GM19463 (cell line): ENCODE results near the gene RBM20.

Experiments
- ATAC-seq: cut with Tn5 transposase; IDR thresholded peaks from one replicate; pipeline ENCODE4 v1.9.1; 2021; ENCODE audit warnings: mild to moderate bottlenecking, moderate library complexity; ENCODE audit not compliant: unreplicated experiment

Gene RBM20

DNA sequence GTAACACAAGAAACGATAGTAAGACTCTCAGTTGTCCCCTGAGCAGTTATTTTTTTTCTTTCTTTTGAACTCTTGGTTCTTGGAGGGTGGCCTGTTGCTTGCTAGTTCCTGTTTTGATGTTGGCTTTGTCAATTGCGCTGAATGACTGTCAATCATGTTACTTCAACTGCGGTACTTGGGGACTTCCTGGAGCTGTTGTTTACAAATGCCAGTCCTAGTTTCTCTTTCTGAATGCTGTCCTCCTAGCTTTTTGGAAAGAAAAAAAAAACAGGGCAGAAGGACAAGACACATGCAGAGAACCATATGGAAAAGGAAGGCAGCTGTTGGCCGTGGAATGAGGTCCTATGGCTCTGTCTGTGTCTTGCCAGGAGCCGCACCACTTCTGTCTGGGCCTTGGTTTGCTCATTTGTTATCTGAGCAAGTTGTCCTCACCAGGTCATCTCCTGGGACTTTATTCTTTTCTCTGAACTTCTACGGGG, 220.6 kb downstream of the RBM20 start:
- peak; percentile 48 for ATAC-seq

DNA sequence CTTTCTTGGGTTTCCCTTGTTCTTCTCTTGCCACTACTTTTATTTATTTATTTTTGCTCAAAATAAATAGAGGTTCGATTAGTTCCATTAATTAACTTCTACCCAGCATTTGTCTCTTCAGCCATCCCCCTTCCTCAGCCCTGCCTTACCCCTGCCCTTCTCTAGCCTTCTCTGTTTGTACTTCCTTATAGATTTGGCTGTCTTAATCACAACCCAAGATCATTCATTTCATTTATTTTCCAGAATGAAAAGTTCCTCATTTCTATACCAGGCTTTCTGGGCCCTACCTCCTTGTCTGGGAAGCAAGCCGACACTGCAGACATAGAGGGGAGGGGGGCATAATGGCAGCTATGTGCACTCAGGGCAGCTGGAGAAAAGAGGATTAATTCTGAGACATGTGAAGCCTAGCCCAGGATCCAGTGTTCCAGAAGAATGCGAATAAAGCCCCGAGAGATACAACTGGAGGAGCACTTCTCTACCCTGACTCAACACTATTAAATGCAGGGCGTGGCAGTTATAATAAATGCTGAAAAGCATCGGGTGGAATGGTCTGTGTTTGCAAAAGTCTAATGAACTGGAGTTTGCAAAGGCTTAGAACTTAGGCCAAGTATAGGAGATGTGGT, 221.2 kb downstream of the RBM20 start:
- no peak for ATAC-seq

DNA sequence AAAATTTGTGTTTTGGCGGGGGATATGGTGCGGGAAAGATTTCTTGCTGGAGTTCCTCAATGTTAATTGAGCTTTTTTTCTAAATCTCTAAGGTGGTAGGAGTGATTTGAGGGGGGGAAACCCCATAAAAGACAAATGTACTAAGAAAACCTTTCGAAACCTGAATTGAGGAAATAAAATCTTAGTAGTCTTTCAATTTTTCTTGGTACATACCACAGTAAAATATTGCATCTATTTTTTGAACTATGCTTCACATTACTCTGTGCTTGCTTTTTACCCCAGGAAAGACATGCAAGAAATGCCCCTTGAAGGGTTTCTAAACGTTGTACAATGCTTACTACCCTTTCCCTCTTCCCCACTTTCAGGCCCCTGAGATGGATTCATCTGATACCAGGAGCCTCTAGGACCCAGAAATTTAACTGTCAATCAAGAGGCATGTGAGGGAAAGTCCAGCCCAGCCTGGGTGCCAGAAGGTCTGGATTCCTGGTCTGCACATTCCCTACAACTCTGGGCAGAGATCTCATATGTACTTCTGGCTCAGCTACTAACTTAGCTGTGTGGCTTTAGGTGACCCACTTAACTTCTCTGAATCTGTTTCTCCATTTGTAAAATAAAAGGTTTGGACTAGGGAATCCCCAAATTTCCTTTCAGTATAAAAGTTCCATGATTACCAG, 221.8 kb downstream of the RBM20 start:
- no peak for ATAC-seq

DNA sequence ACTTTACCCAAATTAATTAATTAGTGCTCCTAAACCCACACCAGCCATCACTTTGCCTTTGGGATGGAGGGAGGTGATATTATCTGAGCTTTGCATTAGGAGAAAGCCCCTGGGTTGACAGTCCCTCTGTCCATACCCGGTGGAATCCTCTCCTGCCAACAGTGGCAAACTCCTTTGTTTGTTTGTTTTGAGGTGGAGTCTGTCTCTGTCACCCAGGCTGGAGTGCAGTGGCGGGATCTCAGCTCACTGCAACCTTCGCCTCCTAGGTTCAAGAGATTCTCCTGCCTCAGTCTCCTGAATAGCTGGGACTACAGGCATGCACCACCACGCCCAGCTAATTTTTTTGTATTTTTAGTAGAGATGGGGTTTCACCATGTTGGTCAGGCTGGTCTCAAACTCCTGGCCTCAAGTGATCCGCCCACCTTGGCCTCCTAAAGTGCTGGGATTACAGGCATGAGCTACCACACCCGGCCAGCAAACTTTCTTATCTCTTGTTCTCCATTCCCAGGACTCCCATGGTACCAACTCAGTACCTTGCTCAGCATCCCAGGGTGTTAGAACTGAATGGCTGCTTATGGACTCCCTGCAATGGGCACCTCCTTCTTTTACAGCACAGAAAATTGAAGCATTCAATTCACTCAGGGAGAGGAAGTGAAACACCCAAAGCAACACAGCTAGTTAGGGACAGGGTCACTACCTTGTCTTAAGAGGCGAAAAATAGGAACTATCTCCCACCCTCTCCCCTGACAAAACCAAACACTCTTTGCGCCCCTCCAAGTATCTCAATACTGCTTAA, 223.1 kb downstream of the RBM20 start:
- ATAC-seq = peak; percentile 28

DNA sequence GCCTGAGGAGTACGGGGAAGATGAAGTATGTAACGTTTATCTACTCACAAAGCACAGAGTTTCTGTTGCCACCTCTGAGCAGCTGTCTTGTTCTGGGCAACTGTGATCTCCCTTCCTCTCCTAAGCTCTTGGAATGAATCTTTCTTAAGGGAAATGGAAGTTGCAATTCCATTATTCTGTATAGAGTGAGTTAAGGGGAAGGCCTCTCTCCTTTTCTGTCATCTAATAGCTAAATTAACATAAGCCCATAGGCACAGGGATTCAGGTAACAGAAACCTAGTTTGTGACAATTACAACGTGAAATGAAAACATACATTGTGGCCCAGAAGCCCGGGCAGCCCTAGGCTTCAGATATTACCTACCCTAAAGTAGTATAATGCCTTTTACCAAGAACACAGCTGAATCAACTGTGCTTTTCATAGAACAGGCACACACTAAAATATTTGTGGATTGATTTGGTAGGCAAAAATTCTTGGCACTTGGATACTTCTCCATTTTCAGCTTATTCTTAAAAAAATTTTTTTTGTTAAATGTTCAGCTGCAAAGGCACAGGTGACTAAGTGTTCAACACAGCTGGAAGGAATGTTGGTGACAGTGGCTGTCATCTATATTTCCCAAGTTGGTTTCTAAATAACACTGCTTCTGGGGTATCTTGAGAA, 223.8 kb downstream of the RBM20 start:
- ATAC-seq = no peak

DNA sequence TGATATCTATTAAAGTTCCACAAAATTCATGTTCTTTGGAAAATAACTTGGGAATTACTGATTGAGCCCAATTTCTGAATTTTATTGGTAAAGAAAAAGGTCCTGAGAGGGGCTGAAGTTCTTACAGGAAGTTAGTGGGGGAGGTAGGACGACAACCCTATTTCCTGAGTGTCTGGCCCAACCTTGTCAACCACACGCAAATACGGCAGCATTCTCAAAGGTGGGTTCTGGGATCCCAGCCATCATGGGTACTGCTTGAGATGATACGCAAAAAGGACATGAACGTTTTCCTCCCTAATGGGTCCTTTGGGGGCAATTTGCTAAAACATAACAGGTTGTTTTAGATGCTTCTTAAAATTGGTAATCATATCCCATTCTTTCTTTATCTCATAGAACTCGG, 224.8 kb downstream of the RBM20 start:
- no peak for ATAC-seq

DNA sequence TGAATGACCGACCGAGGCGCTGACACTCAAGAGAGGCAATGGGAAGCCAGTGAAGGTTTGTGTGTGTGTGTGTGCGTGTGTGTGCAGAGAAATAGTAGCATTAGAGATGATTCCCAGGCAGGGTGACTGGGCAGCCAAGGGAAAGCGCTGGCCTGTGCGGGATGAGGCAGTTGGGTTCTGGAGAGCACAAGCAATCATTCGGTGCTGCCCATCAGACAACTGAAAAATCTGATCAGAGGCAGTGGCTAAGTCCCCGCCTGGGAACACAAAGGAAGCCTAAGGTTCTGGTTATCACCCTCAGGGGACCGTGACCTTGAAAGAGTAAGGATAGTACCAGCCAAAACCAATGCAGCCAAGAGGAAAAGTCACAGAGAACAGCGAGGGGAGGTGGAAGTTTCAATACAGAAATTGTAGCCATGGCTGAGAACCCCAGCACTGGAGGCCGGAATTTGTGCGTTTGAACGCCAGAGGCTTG, 226.7 kb downstream of the RBM20 start:
- no peak for ATAC-seq

DNA sequence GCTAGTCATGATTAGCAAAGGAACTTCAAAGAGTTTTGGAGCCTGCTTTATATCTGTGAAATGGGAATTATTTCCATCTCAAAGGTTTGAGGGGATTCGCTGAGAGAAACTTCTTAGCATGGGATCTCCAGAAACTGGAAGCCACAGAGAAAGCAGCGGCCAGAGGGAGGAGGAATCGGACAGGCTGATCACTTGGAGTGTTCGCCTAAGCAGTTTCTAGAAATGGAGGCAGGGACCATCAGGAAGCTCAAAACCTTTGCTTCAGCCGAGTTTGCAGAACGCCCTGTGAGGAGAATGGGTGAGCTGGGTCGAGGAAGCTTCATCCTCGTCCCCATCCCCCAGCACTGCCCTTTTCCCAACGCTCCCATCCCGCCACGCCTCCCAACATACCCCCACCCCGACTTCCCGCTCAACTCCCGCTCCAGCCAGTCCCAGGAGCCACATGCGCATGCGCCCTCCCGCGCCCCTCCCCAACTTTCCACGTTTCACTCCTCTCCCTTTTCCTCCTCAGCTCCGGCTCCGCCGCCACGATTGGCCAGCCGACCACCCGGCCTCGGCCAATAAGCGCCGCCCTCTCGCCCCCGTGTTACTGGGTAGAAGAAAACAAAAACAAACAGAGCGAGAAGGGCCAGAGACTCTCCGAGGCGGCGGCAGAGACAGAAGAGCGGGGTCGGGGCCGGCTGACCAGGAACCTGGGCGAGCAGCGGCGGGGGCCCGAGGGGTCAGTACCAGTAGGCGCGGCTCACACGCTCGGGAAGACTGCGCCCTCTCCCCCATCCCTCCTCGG, 227.4 kb downstream of the RBM20 start, which contains the start of gene PDCD4:
TSS of gene PDCD4 (plus strand) at position 631 of the 787 bp plus-strand sequence. CDS start 4,100 bp downstream, outside the sequence.
- ATAC-seq = peak; percentile 70

DNA sequence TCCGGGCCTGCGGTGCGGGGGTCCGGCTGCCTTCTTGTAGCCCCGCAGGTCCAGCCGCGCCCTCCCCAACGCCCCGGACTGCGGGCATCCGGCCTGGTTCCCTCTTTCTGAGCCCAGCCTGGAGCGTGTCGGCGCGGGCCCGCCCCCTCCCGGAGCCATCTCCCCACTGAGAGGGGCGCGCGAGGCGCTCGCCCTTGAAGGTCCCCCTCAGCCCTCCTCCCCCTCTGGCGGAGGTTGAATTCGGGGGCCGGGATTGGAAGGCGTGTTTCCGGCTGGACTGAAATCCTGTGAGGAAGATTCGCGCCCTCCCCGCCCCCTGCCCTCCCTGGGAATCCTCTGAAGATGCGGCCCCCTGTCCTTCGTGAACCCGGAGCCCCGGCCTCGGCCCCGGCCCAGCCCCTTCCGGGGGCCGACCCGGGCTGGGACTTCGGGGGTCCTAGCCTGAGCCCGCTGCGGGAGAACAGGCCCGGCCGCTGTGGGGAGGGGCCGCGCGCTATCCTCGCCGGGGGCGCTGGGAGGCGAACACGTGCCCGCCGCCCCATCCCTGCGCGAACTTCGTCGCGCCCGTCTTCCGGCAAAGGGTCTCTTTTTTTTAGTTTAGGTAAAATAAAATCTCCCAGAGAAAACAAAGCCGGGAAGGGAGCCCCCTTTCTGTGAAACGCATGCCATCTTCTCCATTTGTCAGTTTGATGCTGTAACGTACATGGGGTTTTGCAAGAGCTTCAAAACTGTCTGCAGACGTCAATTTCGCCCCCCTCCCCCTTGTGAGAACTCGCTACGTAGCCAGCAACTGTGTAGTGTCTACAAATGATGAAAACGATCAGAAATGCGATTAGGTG, 228.2 kb downstream of the RBM20 start:
- ATAC-seq = peak; percentile 37

DNA sequence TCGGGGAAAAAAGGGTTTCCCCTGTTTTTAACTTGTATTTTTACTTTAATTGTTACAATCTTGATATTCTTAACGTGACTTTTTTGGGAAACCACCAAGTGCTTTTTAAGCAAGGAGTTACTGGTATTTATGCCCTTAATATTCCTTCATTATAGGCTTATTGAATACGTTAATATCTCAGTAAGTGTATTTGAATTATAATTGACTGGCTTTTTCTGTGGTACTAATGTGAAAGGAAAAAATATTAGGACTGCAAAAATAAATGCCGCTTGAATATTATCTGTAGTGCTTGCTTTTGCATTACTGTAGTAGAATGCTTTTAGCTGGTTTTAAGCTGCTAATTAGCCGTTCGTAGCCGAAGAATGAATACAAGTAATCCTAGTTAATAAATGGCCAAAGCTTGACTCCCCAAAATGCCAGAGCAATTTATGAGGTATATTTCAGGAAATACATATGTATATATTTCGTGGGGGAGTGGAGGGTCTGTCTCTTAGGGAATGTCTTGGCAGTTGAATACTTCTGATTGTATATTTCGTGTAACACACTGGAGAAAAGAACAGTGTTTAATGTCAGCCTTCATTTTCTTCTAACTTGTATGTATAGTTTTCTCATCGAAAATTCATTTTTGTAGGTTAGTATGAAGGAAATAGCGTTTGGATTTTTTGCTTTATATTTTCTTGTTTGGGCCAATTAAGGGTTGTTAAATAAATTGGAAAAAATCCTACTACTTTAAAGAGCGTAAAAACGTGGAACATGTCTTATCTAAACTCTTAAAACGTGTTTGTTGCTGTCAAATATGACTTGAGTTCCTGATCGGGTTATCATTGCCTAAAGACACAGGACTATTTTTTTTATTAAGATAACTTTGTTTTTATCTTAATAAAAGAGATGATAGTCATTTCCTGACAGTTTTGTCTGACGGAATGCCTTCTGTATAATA, 229.1 kb downstream of the RBM20 start:
- no peak for ATAC-seq

DNA sequence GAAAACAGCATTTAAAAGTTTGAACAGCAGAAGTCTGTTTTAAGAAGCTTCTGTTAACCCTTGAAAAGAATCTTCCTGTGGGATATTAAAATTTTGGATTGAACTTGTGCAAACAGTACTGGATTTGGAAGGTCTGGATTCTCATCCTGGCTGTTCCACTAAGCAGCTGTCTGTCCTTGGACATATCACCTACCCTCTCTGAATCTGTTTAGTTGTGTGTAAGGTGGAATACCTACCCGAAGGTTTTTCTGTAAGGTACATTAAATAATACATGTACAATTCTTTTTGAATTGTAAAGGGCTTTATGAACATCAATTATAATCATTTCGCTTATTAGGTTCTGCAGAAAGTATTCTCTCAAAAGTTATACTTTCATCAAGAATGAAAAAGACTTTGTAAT, 229.8 kb downstream of the RBM20 start:
- ATAC-seq = no peak

DNA sequence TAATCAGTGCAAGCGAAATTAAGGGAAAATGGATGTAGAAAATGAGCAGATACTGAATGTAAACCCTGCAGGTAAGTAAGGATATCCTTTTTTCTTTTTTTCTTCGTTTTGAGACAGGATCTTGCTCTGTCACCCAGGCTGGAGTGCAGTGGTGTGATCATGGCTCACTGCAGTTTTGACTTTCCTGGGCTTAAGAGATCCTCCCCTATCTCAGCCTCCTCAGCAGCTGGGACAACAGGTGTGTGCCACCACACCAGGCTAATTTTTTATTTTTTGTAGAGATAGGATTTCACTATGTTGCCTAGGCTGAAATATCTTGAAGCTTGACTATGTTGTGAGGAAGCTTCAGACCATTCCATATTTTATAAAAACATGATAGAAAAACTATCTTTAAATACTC, 231.9 kb downstream of the RBM20 start:
- no peak for ATAC-seq

DNA sequence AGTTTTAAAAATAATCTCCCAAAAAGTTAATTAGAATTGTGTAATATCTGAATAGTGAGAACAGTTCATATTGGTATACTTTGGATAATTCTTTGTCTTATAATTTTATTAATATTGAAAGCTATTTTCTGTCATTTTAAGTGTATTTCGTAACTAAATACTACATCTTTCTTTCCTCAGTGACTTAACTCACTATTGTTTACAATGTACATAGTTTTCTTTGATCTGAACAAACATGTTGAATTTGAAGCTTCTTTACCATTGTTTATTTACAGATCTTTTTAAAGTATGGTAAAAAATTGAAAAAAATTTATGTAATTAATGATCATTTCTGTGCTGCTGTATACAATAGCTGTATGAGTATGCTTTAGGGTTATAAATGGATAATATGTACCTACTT, 232.7 kb downstream of the RBM20 start:
- no peak for ATAC-seq

DNA sequence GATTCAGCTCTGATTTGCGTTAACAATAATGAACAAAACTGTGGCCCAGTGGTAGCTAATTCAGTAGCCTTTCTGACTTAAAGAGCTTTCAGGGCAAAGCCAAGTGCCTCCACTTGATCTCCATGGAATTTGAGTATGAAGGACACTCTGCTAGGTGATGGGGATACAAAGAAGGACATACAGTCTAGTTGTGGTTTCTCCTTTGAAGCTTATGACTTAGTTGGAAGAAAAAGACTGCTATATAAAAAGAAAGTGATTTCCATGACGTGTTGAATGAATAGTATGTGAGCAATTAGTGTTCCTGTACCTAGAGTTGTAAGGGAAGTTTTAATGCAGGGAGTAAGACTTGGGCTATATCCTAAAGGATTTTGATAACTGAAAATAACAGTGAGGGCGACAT, 235.9 kb downstream of the RBM20 start:
- no peak for ATAC-seq

DNA sequence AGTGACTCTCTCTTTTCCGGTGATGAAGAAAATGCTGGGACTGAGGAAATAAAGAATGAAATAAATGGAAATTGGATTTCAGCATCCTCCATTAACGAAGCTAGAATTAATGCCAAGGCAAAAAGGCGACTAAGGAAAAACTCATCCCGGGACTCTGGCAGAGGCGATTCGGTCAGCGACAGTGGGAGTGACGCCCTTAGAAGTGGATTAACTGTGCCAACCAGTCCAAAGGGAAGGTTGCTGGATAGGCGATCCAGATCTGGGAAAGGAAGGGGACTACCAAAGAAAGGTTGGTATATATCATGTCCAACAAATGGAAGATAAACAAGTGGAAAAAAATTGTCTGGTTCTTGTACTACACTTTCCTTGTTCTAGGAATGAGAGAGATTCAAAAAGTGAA, 237.1 kb downstream of the RBM20 start:
- no peak for ATAC-seq

DNA sequence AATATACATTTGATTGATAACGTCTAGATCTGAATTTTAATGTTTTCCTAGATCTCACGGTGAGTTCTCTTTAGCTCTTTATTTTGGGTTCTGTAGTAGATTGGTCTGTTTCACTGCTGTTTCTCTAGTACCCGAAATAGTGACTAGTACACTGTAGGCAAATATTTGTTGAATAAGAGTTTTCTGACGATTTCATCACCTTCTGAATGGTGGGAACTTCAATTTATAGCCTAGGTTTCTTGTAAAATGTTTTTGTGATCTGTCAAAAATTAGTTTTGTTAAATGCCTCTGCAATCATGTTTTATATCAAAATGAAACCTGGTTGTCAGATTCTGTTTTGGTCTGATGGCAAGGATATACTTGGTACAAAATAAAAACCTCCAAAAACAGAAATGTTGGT, 237.8 kb downstream of the RBM20 start:
- ATAC-seq = no peak

DNA sequence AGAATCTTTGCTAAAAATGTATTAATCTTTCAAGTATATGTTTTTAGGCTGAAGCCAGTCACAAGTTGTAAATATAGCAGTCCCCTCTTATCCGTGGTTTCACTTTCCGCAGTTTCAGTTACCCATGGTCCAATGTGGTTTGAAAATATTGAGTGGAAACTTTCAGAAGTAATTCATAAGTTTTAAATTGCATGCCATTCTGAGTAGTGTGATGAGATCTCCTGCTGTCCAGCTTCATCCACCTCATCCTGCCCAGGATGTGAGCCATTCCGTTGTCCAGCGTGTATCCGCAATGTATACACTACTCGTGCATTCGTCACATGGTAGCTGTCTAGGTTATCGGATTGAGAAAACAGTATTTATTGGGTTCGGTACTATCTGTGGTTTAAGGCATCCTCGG, 239.8 kb downstream of the RBM20 start:
- ATAC-seq = no peak

DNA sequence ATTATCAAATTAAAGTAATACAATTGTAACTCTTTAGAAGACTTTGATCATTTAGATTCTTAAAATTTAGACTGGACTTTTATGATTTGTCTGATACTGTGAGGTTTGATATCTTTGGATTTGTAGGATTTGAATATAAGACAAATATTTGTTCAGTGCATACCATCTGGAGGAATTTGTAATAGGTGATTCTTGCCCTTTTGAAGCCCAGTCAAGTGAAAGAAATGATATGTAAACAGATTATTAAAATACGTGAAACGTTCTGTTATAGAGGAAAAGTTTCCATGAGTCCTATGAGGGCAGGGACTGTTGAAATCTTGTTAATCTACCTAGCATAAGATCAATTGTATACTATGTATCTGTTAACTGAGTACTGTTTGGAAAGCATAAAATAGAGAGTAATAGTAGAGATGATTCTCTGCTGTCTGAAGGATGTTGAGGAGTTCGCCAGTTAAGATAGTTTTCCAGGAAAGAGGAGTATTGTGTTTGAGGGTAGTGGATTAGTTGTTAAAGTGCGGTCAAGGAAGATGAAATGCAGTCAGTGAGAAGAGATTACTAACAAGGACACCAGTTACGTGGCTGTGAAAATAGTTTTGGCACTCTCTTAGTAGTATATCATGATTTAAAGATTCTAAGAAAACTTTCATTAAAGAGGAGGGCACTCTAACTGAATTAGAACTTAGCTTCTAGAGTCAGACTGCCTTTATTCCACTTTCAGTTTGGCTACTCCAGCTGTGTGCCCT, 242.0 kb downstream of the RBM20 start:
- no peak for ATAC-seq
